ENCODE data around the gene RPL13A. TPM values are rescaled to one million over a fixed set of nuclear protein-coding genes. Genes with fewer than 3 reads are reported as not detected.
A peak's percentile ranks its signal among the peaks of the same experiment; 100 is the strongest.

Gene RPL13A
- total and polyA plus RNA-seq, 9 of the 15 experiments (the other 6 are each of a cell fraction or from before 2014, with no cell fraction given), result 1,744 to 5,482 (median 2,949) TPM

GRCh38 chr19:49453013-49453756 lies 34.2 kb upstream of the RPL13A start, which contains the start of gene ALDH16A1 (continued):
- TF ChIP-seq, protein P1, sequence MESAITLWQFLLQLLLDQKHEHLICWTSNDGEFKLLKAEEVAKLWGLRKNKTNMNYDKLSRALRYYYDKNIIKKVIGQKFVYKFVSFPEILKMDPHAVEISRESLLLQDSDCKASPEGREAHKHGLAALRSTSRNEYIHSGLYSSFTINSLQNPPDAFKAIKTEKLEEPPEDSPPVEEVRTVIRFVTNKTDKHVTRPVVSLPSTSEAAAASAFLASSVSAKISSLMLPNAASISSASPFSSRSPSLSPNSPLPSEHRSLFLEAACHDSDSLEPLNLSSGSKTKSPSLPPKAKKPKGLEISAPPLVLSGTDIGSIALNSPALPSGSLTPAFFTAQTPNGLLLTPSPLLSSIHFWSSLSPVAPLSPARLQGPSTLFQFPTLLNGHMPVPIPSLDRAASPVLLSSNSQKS (CRISPR knock-in tag; IDR thresholded peaks at IDR 0.05), result no peak
- TF ChIP-seq TAL1 (IDR thresholded peaks at IDR 0.05) (no peak), C11orf30 (IDR thresholded peaks at IDR 0.05; ENCODE audit: low read depth) (peak; percentile 70), SP1 (CRISPR knock-in tag; IDR thresholded peaks at IDR 0.05) (peak; percentile 92), NCOA2 (IDR thresholded peaks at IDR 0.05; ENCODE audit: partially characterized antibody in 2 of 2) (no peak), CLOCK (CRISPR knock-in tag; IDR thresholded peaks at IDR 0.05; ENCODE audit: borderline replicate concordance) (no peak), ZNF431 (CRISPR knock-in tag; IDR thresholded peaks at IDR 0.05) (no peak; the same call in 1 of the 2 replicates), MAFG (tag; conservative IDR thresholded peaks at IDR 0.05) (no peak), CBX3 (IDR thresholded peaks at IDR 0.05; ENCODE audit: borderline replicate concordance in 1 of 2, low read length in 2 of 2) (0 out of 3 replicates have a peak, but pooled peaks of 1 of the 2 experiments have one; percentile 18), ZNF696 (CRISPR knock-in tag; conservative IDR thresholded peaks at IDR 0.05) (no peak; the same call in 1 of the 2 replicates), ZNF507 (tag; conservative IDR thresholded peaks at IDR 0.05) (no peak), ZFP30 (CRISPR knock-in tag; IDR thresholded peaks at IDR 0.05; ENCODE audit: borderline replicate concordance) (no peak), TAF15 (IDR thresholded peaks at IDR 0.05; ENCODE audit: low read depth, low read length) (no peak), STAG1 (CRISPR knock-in tag; IDR thresholded peaks at IDR 0.05; ENCODE audit: borderline replicate concordance) (no peak), NFXL1 (CRISPR knock-in tag; IDR thresholded peaks at IDR 0.05) (no peak), ZNF239 (CRISPR knock-in tag; IDR thresholded peaks at IDR 0.05) (no peak), MAX (CRISPR knock-in tag; IDR thresholded peaks at IDR 0.05) (peak; percentile 79), TCF7 (IDR thresholded peaks at IDR 0.05; ENCODE audit: borderline replicate concordance) (no peak; the same call in 1 of the 2 replicates)
- TF ChIP-seq, protein P2, sequence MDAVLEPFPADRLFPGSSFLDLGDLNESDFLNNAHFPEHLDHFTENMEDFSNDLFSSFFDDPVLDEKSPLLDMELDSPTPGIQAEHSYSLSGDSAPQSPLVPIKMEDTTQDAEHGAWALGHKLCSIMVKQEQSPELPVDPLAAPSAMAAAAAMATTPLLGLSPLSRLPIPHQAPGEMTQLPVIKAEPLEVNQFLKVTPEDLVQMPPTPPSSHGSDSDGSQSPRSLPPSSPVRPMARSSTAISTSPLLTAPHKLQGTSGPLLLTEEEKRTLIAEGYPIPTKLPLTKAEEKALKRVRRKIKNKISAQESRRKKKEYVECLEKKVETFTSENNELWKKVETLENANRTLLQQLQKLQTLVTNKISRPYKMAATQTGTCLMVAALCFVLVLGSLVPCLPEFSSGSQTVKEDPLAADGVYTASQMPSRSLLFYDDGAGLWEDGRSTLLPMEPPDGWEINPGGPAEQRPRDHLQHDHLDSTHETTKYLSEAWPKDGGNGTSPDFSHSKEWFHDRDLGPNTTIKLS (IDR thresholded peaks at IDR 0.05; ENCODE audit: borderline replicate concordance, low read depth), result peak; percentile 44; the same call in 1 of the 2 replicates
- TF ChIP-seq, protein P3, sequence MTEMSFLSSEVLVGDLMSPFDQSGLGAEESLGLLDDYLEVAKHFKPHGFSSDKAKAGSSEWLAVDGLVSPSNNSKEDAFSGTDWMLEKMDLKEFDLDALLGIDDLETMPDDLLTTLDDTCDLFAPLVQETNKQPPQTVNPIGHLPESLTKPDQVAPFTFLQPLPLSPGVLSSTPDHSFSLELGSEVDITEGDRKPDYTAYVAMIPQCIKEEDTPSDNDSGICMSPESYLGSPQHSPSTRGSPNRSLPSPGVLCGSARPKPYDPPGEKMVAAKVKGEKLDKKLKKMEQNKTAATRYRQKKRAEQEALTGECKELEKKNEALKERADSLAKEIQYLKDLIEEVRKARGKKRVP (CRISPR knock-in tag; IDR thresholded peaks at IDR 0.05), result no peak
- TF ChIP-seq, protein P4, sequence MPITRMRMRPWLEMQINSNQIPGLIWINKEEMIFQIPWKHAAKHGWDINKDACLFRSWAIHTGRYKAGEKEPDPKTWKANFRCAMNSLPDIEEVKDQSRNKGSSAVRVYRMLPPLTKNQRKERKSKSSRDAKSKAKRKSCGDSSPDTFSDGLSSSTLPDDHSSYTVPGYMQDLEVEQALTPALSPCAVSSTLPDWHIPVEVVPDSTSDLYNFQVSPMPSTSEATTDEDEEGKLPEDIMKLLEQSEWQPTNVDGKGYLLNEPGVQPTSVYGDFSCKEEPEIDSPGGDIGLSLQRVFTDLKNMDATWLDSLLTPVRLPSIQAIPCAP (CRISPR knock-in tag; IDR thresholded peaks at IDR 0.05; ENCODE audit: borderline replicate concordance), result no peak
